ENCODE results near the gene CTAG2.

- TF ChIP-seq EZH2 (IDR thresholded peaks at IDR 0.05; ENCODE audit: borderline replicate concordance, insufficient read depth, low read depth, low read length, poor library complexity, severe bottlenecking) (no peak), CTCF (IDR thresholded peaks at IDR 0.05) (no peak)
These were observed 46.0 kb downstream of the CTAG2 start for GRCh38 chrX:154607370-154607769.

Measured in B cell (primary cell).